Endothelial cell of umbilical vein (primary cell): ENCODE data around the gene WDR77. TPM values are rescaled to one million over a fixed set of nuclear protein-coding genes. Genes with fewer than 3 reads are reported as not detected.

ENCODE experiments used
- BruUV-seq: library from RNA; stranded (reverse); fragments of 400-500 nt; replicated peaks from 2 replicates; lab custom pipeline; 2021; lab: Mats Ljungman, UMichigan
- CTCF ChIA-PET: fragments of 300-600, 350-600 bp; sonication (Branson Sonifier 250); formaldehyde crosslinking; loops from one replicate; lab custom pipeline; 2021; ENCODE audit warnings: antibody characterized with exemption, inconsistent platforms; lab: Charles Lee
- POLR2A ChIA-PET: fragments of 300-600, 350-600 bp; sonication (Branson Sonifier 250); formaldehyde crosslinking; loops from one replicate; lab custom pipeline; 2021; ENCODE audit warnings: antibody characterized with exemption, inconsistent platforms; lab: Charles Lee
- DNase-seq: peaks from one replicate; pipeline ENCODE4 v3.0.0-alpha.2; 2011; ENCODE audit warnings: low read depth, low spot score
- FAIRE-seq: peaks from 2 replicates; lab custom pipeline; 2011; peaks lifted over from hg19 to GRCh38; lab: Jason Lieb, UNC
- H2AFZ ChIP-seq: 2 replicates; pipeline ENCODE4 v1.6.0; 2012; ENCODE audit warnings: low read depth, low read length, control low read depth, inconsistent platforms
- H3K27ac ChIP-seq: 2 replicates; pipeline ENCODE4 v1.5.1; 2011; ENCODE audit warnings: low read depth, mild to moderate bottlenecking, control low read depth, low read length, moderate library complexity; ENCODE audit not compliant: insufficient read depth
- H3K27me3 ChIP-seq, 2 experiments: 2 replicates each; pipeline versions ENCODE4 v1.6.0 to v1.6.1; 2011; ENCODE audit warnings: low read length in 2 of 2, mixed read lengths in 1 of 2; ENCODE audit not compliant: control insufficient read depth in 2 of 2, insufficient read depth in 2 of 2
- H3K36me3 ChIP-seq, 2 experiments: 2 replicates in 1 of 2; 3 replicates in 1 of 2; pipeline ENCODE4 v1.5.1; 2011; ENCODE audit warnings: low read length in 2 of 2, mild to moderate bottlenecking in 1 of 2, moderate library complexity in 1 of 2; ENCODE audit not compliant: control insufficient read depth in 2 of 2, insufficient read depth in 2 of 2; ENCODE audit errors: extremely low read depth in 1 of 2
- H3K4me1 ChIP-seq: 3 replicates; pipeline ENCODE4 v1.5.1; 2011; ENCODE audit warnings: mild to moderate bottlenecking, low read length; ENCODE audit not compliant: control insufficient read depth, insufficient read depth; ENCODE audit errors: extremely low read depth
- H3K4me2 ChIP-seq: 2 replicates; pipeline ENCODE4 v1.6.1; 2011; ENCODE audit warnings: low read length, control low read depth, mixed read lengths; ENCODE audit not compliant: insufficient read depth
- H3K4me3 ChIP-seq, 3 experiments: fragments of 200-600 bp in 1 of 3; sonication (generic), shearing (Covaris generic) in 1 of 3; replicated peaks in 1 of 3; 2 replicates each; pipeline ENCODE4 v1.5.1; 2011 to 2016; ENCODE audit warnings: control low read depth in 3 of 3, low read length in 3 of 3, mild to moderate bottlenecking in 2 of 3, inconsistent platforms in 1 of 3, low read depth in 1 of 3, moderate library complexity in 1 of 3; ENCODE audit not compliant: insufficient read depth in 1 of 3
- H3K79me2 ChIP-seq: 2 replicates; pipeline ENCODE4 v1.6.0; 2012; ENCODE audit warnings: low read length, inconsistent platforms; ENCODE audit not compliant: control insufficient read depth, insufficient read depth
- H3K9ac ChIP-seq: replicated peaks from 2 replicates; pipeline ENCODE3; 2011; ENCODE audit warnings: low read length, control low read depth; ENCODE audit not compliant: insufficient read depth; ENCODE audit errors: extremely low read depth
- H3K9me1 ChIP-seq: replicated peaks from 3 replicates; pipeline ENCODE4 v1.6.0; 2011; ENCODE audit warnings: mild to moderate bottlenecking, low read length; ENCODE audit not compliant: control insufficient read depth, insufficient read depth; ENCODE audit errors: extremely low read depth
- H3K9me3 ChIP-seq: replicated peaks from 2 replicates; pipeline ENCODE4 v1.5.1; 2012; ENCODE audit warnings: low read length, inconsistent platforms; ENCODE audit not compliant: control insufficient read depth, insufficient read depth
- H4K20me1 ChIP-seq: replicated peaks from 2 replicates; pipeline ENCODE3; 2011; ENCODE audit warnings: mild to moderate bottlenecking, low read length; ENCODE audit not compliant: control insufficient read depth, insufficient read depth; ENCODE audit errors: extremely low read depth
- CTCF ChIP-seq, 2 donors: IDR thresholded peaks; 1 replicate in 1 of 2; 2 replicates in 1 of 2; pipeline ENCODE4 v1.5.1; 2011; ENCODE audit warnings: low read length in 2 of 2, mild to moderate bottlenecking in 2 of 2, moderate library complexity in 2 of 2, control low read depth in 1 of 2, inconsistent platforms in 1 of 2, low read depth in 1 of 2; ENCODE audit not compliant: insufficient read depth in 1 of 2; ENCODE audit errors: extremely low read depth in 1 of 2
- EZH2 ChIP-seq: IDR thresholded peaks from 2 replicates; pipeline ENCODE4 v1.6.1; 2012; ENCODE audit warnings: borderline replicate concordance, low read depth, mild to moderate bottlenecking, moderate library complexity, low read length, inconsistent platforms; ENCODE audit not compliant: severe bottlenecking
- FOS ChIP-seq: IDR thresholded peaks from 2 replicates; pipeline ENCODE4 v1.6.1; 2011; ENCODE audit warnings: mild to moderate bottlenecking, low read length, moderate library complexity, borderline replicate concordance; ENCODE audit not compliant: insufficient read depth
- GATA2 ChIP-seq: IDR thresholded peaks from 2 replicates; pipeline ENCODE4 v1.7.0; 2011; ENCODE audit warnings: low read depth, mild to moderate bottlenecking, moderate library complexity, mixed read lengths, low read length; ENCODE audit not compliant: insufficient read length, insufficient read depth
- JUN ChIP-seq: IDR thresholded peaks from 2 replicates; pipeline ENCODE4 v1.6.1; 2011; ENCODE audit warnings: borderline replicate concordance, low read depth; ENCODE audit not compliant: insufficient read length, insufficient read depth
- MYC ChIP-seq: IDR thresholded peaks from one replicate; pipeline ENCODE4 v1.6.1; 2011; ENCODE audit warnings: mild to moderate bottlenecking, low read depth, low read length
- POLR2A ChIP-seq: IDR thresholded peaks from 2 replicates; pipeline ENCODE4 v1.6.1; 2012; ENCODE audit warnings: low read depth, mild to moderate bottlenecking, control low read depth, low read length
- POLR2AphosphoS5 ChIP-seq: IDR thresholded peaks from 2 replicates; pipeline ENCODE4 v1.6.1; 2012; ENCODE audit warnings: low read depth, mild to moderate bottlenecking, control low read depth, low read length, moderate library complexity; ENCODE audit not compliant: insufficient read depth
- dilution Hi-C: fragments of 300-500 bp; cut with MboI; formaldehyde crosslinking; loops from one replicate; pipeline ENCODE4 v1.15.0; 2019; ENCODE audit warnings: low sequenced_read_pairs; ENCODE audit not compliant: extremely low pct_ligation_motif_present
- intact Hi-C: fragments of 100-400 bp; cut with micrococcal nuclease; formaldehyde crosslinking; loops from one replicate; pipeline ENCODE4 v1.10.0; 2022
- polyA plus RNA-seq, 4 experiments: library from polyadenylated mRNA; depleted of rRNA in 3 of 4; stranded (reverse) in 3 of 4; unstranded in 1 of 4; fragments of >200 nt; gene quantifications; 2 replicates each; pipeline versions ENCODE4 v1.2.1 to v1.2.3, GENCODE V29; 2011 to 2012; ENCODE audit warnings: missing spikeins in 1 of 4
- total RNA-seq: library from RNA; stranded (reverse); gene quantifications from 2 replicates; pipeline ENCODE4 v1.2.3, GENCODE V29; 2021
- TF ChIP-seq, protein P1 (sequence below): IDR thresholded peaks from 2 replicates; pipeline ENCODE4 v1.6.1; 2011; ENCODE audit not compliant: insufficient read depth, insufficient read length

The WDR77 gene
- total and polyA plus RNA-seq, 2 donors (not counting 3 experiments of a cell fraction or from before 2014, with no cell fraction given): 41.3 to 116 TPM

DNA sequence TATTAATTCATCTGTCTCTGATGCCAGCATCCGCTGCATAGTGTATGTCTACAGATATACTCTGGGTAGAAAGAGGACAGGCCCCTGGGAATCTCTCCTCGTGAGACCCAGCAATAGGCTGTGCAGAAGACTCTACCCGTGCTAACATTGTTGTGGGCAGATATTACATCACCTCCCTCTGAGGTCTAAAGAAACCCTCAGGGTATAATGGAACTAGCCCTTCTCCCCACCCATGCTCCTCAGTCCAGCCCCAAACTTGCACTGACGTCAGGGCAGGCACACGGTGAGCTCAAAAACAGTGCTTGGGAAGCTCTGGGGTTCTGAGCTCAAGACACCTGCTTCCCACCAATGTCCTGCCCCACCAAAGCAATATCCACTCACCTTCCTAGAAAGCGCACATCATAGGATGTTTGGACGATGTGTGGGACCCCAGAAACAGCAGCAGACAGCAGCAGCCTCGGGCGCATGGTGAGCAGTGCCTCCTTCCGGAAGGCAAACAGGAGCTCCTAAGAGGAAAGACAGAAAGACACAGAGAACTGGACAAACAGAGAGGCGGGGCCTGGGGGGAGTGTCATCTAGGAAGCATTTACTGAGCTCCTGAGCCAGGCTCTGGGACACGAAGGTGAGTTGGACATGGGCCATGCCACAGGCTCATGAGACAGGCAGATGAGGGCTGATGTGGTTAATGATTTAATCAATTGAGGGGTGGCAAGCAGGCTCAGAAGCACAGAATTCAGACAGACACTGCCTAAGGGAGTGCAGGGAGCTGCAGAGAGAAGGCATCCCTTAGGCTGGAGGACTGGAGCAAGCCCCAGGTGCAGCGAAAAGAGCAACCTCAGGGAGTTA, 26.3 kb downstream of the WDR77 start:
- no peak for FAIRE-seq
- intact Hi-C loops: no loop called here
- POLR2A ChIA-PET: no interaction called here

More for the DNA sequence above, 26.3 kb downstream of the WDR77 start:
- dilution Hi-C loops: no loop called here
- no peak overlapping the region for H3K27ac ChIP-seq
- H2AFZ ChIP-seq: no peak overlapping the region
- no peak overlapping the region for H3K4me3 ChIP-seq
- no peaks in the 10 kb centered on the region for H3K36me3 ChIP-seq
- H3K27me3 ChIP-seq: peaks cover 12 to 21% of the 10 kb centered on the region in 2 experiments
- CTCF ChIA-PET: interaction anchor here (1.1 to 1.3 kb wide), 2 partner anchors 23 kb away, joined by 5 to 6 read pairs; no protein-coding TSS in a partner anchor
- H3K9me1 ChIP-seq: no peaks in the 10 kb centered on the region
- no TSS peak for BruUV-seq
- no peaks in the 10 kb centered on the region for H3K9me3 ChIP-seq
- no peaks in the 10 kb centered on the region for H3K4me1 ChIP-seq
- TF ChIP-seq POLR2A: no peak
- no peak for TF ChIP-seq JUN
- no peak for TF ChIP-seq GATA2
- no peak for TF ChIP-seq MYC
- TF ChIP-seq CTCF (IDR thresholded peaks at IDR 0.05; ENCODE audit: extremely low read depth in 1 of 2, insufficient read depth in 1 of 2, low read depth in 1 of 2, low read length in 2 of 2): no peak
- no peak for TF ChIP-seq FOS
- no peak for TF ChIP-seq EZH2
- no peak for TF ChIP-seq POLR2AphosphoS5
- TF ChIP-seq, protein P1, sequence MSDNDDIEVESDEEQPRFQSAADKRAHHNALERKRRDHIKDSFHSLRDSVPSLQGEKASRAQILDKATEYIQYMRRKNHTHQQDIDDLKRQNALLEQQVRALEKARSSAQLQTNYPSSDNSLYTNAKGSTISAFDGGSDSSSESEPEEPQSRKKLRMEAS: no peak
- no peaks in the 10 kb centered on the region for H3K79me2 ChIP-seq
- no peak for DNase-seq
- no peak overlapping the region for H3K4me2 ChIP-seq
- no peak overlapping the region for H3K9ac ChIP-seq
- H4K20me1 ChIP-seq: no peaks in the 10 kb centered on the region
